ENCODE measurements around the gene GUK1. TPM values are rescaled to one million over a fixed set of nuclear protein-coding genes. Genes with fewer than 3 reads are reported as not detected.

Gene GUK1
- total and polyA plus RNA-seq, 2 donors (not counting 1 experiment from before 2014, with no cell fraction given), result 125 to 356 TPM

- TF ChIP-seq, protein P1, sequence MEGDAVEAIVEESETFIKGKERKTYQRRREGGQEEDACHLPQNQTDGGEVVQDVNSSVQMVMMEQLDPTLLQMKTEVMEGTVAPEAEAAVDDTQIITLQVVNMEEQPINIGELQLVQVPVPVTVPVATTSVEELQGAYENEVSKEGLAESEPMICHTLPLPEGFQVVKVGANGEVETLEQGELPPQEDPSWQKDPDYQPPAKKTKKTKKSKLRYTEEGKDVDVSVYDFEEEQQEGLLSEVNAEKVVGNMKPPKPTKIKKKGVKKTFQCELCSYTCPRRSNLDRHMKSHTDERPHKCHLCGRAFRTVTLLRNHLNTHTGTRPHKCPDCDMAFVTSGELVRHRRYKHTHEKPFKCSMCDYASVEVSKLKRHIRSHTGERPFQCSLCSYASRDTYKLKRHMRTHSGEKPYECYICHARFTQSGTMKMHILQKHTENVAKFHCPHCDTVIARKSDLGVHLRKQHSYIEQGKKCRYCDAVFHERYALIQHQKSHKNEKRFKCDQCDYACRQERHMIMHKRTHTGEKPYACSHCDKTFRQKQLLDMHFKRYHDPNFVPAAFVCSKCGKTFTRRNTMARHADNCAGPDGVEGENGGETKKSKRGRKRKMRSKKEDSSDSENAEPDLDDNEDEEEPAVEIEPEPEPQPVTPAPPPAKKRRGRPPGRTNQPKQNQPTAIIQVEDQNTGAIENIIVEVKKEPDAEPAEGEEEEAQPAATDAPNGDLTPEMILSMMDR (IDR thresholded peaks at IDR 0.05), result no peak
- no peak for TF ChIP-seq EZH2 (IDR thresholded peaks at IDR 0.05; ENCODE audit: borderline replicate concordance, insufficient read depth, low read depth, low read length, poor library complexity, severe bottlenecking)
- Histone ChIP-seq H3K4me1 (ENCODE audit: control insufficient read depth in 2 of 2, insufficient read depth in 2 of 2, low read length in 2 of 2) (peaks cover 10 to 11% of the 10 kb centered on the region in 2 donors), H2AFZ (ENCODE audit: insufficient read depth, low read depth, low read length, poor library complexity, severe bottlenecking) (no peak overlapping the region), H3K4me2 (replicated peaks; ENCODE audit: low read depth, low read length, poor library complexity, severe bottlenecking) (no peak overlapping the region), H3K27ac (ENCODE audit: low read length in 2 of 2) (no peak overlapping the region), H4K20me1 (ENCODE audit: control insufficient read depth, insufficient read depth, low read length, poor library complexity, severe bottlenecking) (no peaks in the 10 kb centered on the region), H3K27me3 (replicated peaks in 1 of 4; ENCODE audit: control extremely low read depth in 1 of 4, control insufficient read depth in 3 of 4, insufficient read depth in 4 of 4, low read length in 3 of 4) (no peaks in the 10 kb centered on the region), H3K9ac (ENCODE audit: low read length) (no peak overlapping the region), H3K36me3 (replicated peaks in 1 of 2; ENCODE audit: control extremely low read depth in 1 of 2, control insufficient read depth in 1 of 2, extremely low read depth in 1 of 2, insufficient read depth in 2 of 2, low read length in 1 of 2) (no peaks in the 10 kb centered on the region), H3K79me2 (ENCODE audit: control insufficient read depth, insufficient read depth, low read length) (no peaks in the 10 kb centered on the region), H3K9me3 (ENCODE audit: control extremely low read depth in 1 of 3, control insufficient read depth in 2 of 3, insufficient read depth in 1 of 3, low read length in 2 of 3) (no peaks in the 10 kb centered on the region), H3K4me3 (ENCODE audit: control extremely low read depth in 1 of 5, extremely low read depth in 1 of 5, insufficient read depth in 1 of 5, low read depth in 2 of 5, low read length in 4 of 5) (no peak overlapping the region)
- H3K4me1 Mint-ChIP-seq, result peaks cover 5% of the 10 kb centered on the region
- H3K27me3 Mint-ChIP-seq, result no peaks in the 10 kb centered on the region
- no peak for ATAC-seq (ENCODE audit: low read depth)
- POLR2A ChIA-PET, result no interaction called here
- H3K27ac Mint-ChIP-seq, result no peak overlapping the region
- H3K4me3 Mint-ChIP-seq, result no peak overlapping the region
- H3K9me3 Mint-ChIP-seq (ENCODE audit: insufficient read depth), result peaks cover 3% of the 10 kb centered on the region
- CTCF ChIA-PET, result interaction anchor here (1.1 kb wide), 1 partner anchor 397 kb away, joined by 3 read pairs; no protein-coding TSS in a partner anchor
- no peak for DNase-seq
- intact Hi-C loops (cut with micrococcal nuclease), result no loop called here
- WGBS (ENCODE audit: insufficient coverage), result no CpG with 5 or more reads among the region's 2 CpGs
These were observed 22.0 kb upstream of the GUK1 start for GRCh38 chr1:228118040-228118439.

GRCh38 chr1:228120351-228120750 is 19.7 kb upstream of the GUK1 start:
- no peak overlapping the region for H3K4me2 ChIP-seq (replicated peaks; ENCODE audit: low read depth, low read length, poor library complexity, severe bottlenecking)
- no peaks in the 10 kb centered on the region for H3K9me3 ChIP-seq (ENCODE audit: control extremely low read depth in 1 of 3, control insufficient read depth in 2 of 3, insufficient read depth in 1 of 3, low read length in 2 of 3)
- POLR2A ChIA-PET, result no interaction called here
- CTCF ChIA-PET, result no interaction called here
- Mint-ChIP-seq H3K4me3 (no peak overlapping the region), H3K9me3 (ENCODE audit: insufficient read depth) (peaks cover 3% of the 10 kb centered on the region), H3K4me1 (peaks cover 5% of the 10 kb centered on the region), H3K27ac (no peak overlapping the region), H3K27me3 (no peaks in the 10 kb centered on the region)
- TF ChIP-seq EZH2 (IDR thresholded peaks at IDR 0.05; ENCODE audit: borderline replicate concordance, insufficient read depth, low read depth, low read length, poor library complexity, severe bottlenecking), result no peak
- TF ChIP-seq, protein P1 (IDR thresholded peaks at IDR 0.05), result no peak
- ATAC-seq (ENCODE audit: low read depth) (no peak), DNase-seq (no peak)
- H2AFZ ChIP-seq (ENCODE audit: insufficient read depth, low read depth, low read length, poor library complexity, severe bottlenecking), result no peak overlapping the region
- no peak overlapping the region for H3K27ac ChIP-seq (ENCODE audit: low read length in 2 of 2)
- peaks cover 10 to 11% of the 10 kb centered on the region in 2 donors for H3K4me1 ChIP-seq (ENCODE audit: control insufficient read depth in 2 of 2, insufficient read depth in 2 of 2, low read length in 2 of 2)
- no peak overlapping the region for H3K4me3 ChIP-seq (ENCODE audit: control extremely low read depth in 1 of 5, extremely low read depth in 1 of 5, insufficient read depth in 1 of 5, low read depth in 2 of 5, low read length in 4 of 5)
- no peaks in the 10 kb centered on the region for H3K36me3 ChIP-seq (replicated peaks in 1 of 2; ENCODE audit: control extremely low read depth in 1 of 2, control insufficient read depth in 1 of 2, extremely low read depth in 1 of 2, insufficient read depth in 2 of 2, low read length in 1 of 2)
- no peaks in the 10 kb centered on the region for H3K27me3 ChIP-seq (replicated peaks in 1 of 4; ENCODE audit: control extremely low read depth in 1 of 4, control insufficient read depth in 3 of 4, insufficient read depth in 4 of 4, low read length in 3 of 4)
- no CpG with 5 or more reads among the region's 1 CpG for WGBS (ENCODE audit: insufficient coverage)
- no peaks in the 10 kb centered on the region for H3K79me2 ChIP-seq (ENCODE audit: control insufficient read depth, insufficient read depth, low read length)
- no peak overlapping the region for H3K9ac ChIP-seq (ENCODE audit: low read length)
- intact Hi-C loops (cut with micrococcal nuclease), result no loop called here
- H4K20me1 ChIP-seq (ENCODE audit: control insufficient read depth, insufficient read depth, low read length, poor library complexity, severe bottlenecking), result no peaks in the 10 kb centered on the region

All from B cell (primary cell).